Measurements from ENCODE around the gene MYO7B. TPM values are rescaled to one million over a fixed set of nuclear protein-coding genes. Genes with fewer than 3 reads are reported as not detected.
A peak's percentile ranks its signal among the peaks of the same experiment; 100 is the strongest.

MYO7B gene
- 100 to 1,000 TPM in 3 of 4 donors, 10 to 100 TPM in 1; 85.6 to 617 (median 462) TPM for polyA plus RNA-seq
- long read RNA-seq, donor 1, result 0 reads
- long read RNA-seq, donor 2, partial matches to known transcripts, result 21 of 23 reads
- long read RNA-seq, donor 2, other reads (novel, unspliced or antisense), result 0 of 23 reads
- long read RNA-seq, donor 3, partial matches to known transcripts, result 15 of 17 reads
- long read RNA-seq, donor 3, other reads (novel, unspliced or antisense), result 0 of 17 reads
- long read RNA-seq, donor 4, result 0 reads
- long read RNA-seq, donor 5, partial matches to known transcripts, result 0 of 1 reads
- long read RNA-seq, donor 5, other reads (novel, unspliced or antisense), result 0 of 1 reads
- long read RNA-seq, donor 6, partial matches to known transcripts, result 9 of 10 reads
- long read RNA-seq, donor 6, other reads (novel, unspliced or antisense), result 0 of 10 reads
- long read RNA-seq, donor 7, result 0 reads
- long read RNA-seq, donor 8, result 0 reads
- long read RNA-seq, donor 9, result 0 reads
- long read RNA-seq, donor 10, result 0 reads

- H3K27me3 ChIP-seq (ENCODE audit: control insufficient read depth in 3 of 3, insufficient read depth in 3 of 3, low read length in 3 of 3), result no peaks in the 10 kb centered on the region
- H3K27ac ChIP-seq (ENCODE audit: low read depth in 1 of 3, low read length in 2 of 3), result peak within 1 kb of the TSS; percentile 98 to 99 (median 98)
- H3K36me3 ChIP-seq (ENCODE audit: control insufficient read depth in 3 of 3, insufficient read depth in 2 of 3, low read depth in 1 of 3, low read length in 3 of 3), result peaks cover 0 to 20% (median 3%) of the 10 kb centered on the region in 3 donors
- H3K9me3 ChIP-seq (ENCODE audit: control insufficient read depth in 2 of 2, insufficient read depth in 1 of 2, low read depth in 1 of 2, low read length in 1 of 2), result peaks cover 0 to 4% of the 10 kb centered on the region in 2 donors
- DNase-seq, result peak; percentile 97 to 99
- WGBS, 3 donors, result 18 to 57% (median 34%) methylated on average over 10 to 11 of the region's 11 CpGs
- H3K4me1 ChIP-seq (ENCODE audit: control insufficient read depth in 3 of 3, insufficient read depth in 2 of 3, low read depth in 1 of 3, low read length in 2 of 3), result peaks cover 4 to 39% (median 20%) of the 10 kb centered on the region in 3 donors
- no peak for FAIRE-seq
- peak within 1 kb of the TSS in 2 of 3 donors; percentile 78 to 84 for H3K4me3 ChIP-seq (ENCODE audit: low read depth in 1 of 3, low read length in 3 of 3)
Measured at GRCh38 chr2:127535422-127535901, at the start of gene MYO7B. Gene MYO7B (plus strand): TSS chr2:127535683. CDS start chr2:127559723, 24,040 bp downstream.

- no peaks in the 10 kb centered on the region for H3K27me3 ChIP-seq (ENCODE audit: control insufficient read depth in 3 of 3, insufficient read depth in 3 of 3, low read length in 3 of 3)
- H3K9me3 ChIP-seq (ENCODE audit: control insufficient read depth in 2 of 2, insufficient read depth in 1 of 2, low read depth in 1 of 2, low read length in 1 of 2), result no peaks in the 10 kb centered on the region
- H3K4me3 ChIP-seq (ENCODE audit: low read depth in 1 of 3, low read length in 3 of 3), result no peak overlapping the region
- FAIRE-seq, result no peak
- no peak for DNase-seq
- peaks cover 0 to 5% (median 4%) of the 10 kb centered on the region in 3 donors for H3K4me1 ChIP-seq (ENCODE audit: control insufficient read depth in 3 of 3, insufficient read depth in 2 of 3, low read depth in 1 of 3, low read length in 2 of 3)
- 72 to 85% (median 72%) methylated on average over 5 of the region's 5 CpGs for WGBS, 3 donors
- peaks cover 21 to 41% (median 40%) of the 10 kb centered on the region in 3 donors for H3K36me3 ChIP-seq (ENCODE audit: control insufficient read depth in 3 of 3, insufficient read depth in 2 of 3, low read depth in 1 of 3, low read length in 3 of 3)
- no peak overlapping the region for H3K27ac ChIP-seq (ENCODE audit: low read depth in 1 of 3, low read length in 2 of 3)
Measured at GRCh38 chr2:127485694-127486071, 49.8 kb upstream of the MYO7B start.

- no peak for FAIRE-seq
- 67 to 75% (median 68%) methylated on average over 8 of the region's 8 CpGs for WGBS, 3 donors
- peaks cover 23 to 43% (median 34%) of the 10 kb centered on the region in 3 donors for H3K36me3 ChIP-seq (ENCODE audit: control insufficient read depth in 3 of 3, insufficient read depth in 2 of 3, low read depth in 1 of 3, low read length in 3 of 3)
- H3K4me3 ChIP-seq (ENCODE audit: low read depth in 1 of 3, low read length in 3 of 3), result no peak overlapping the region
- peak; percentile 11 to 40 for DNase-seq
- peaks cover 0 to 5% (median 5%) of the 10 kb centered on the region in 3 donors for H3K4me1 ChIP-seq (ENCODE audit: control insufficient read depth in 3 of 3, insufficient read depth in 2 of 3, low read depth in 1 of 3, low read length in 2 of 3)
- H3K27ac ChIP-seq (ENCODE audit: low read depth in 1 of 3, low read length in 2 of 3), result peak overlapping the region in 1 of 3 donors; percentile 12
- no peaks in the 10 kb centered on the region for H3K9me3 ChIP-seq (ENCODE audit: control insufficient read depth in 2 of 2, insufficient read depth in 1 of 2, low read depth in 1 of 2, low read length in 1 of 2)
- H3K27me3 ChIP-seq (ENCODE audit: control insufficient read depth in 3 of 3, insufficient read depth in 3 of 3, low read length in 3 of 3), result no peaks in the 10 kb centered on the region
Measured at GRCh38 chr2:127486247-127487058, 49.0 kb upstream of the MYO7B start.

- peaks cover 21 to 37% (median 34%) of the 10 kb centered on the region in 3 donors for H3K36me3 ChIP-seq (ENCODE audit: control insufficient read depth in 3 of 3, insufficient read depth in 2 of 3, low read depth in 1 of 3, low read length in 3 of 3)
- no peaks in the 10 kb centered on the region for H3K9me3 ChIP-seq (ENCODE audit: control insufficient read depth in 2 of 2, insufficient read depth in 1 of 2, low read depth in 1 of 2, low read length in 1 of 2)
- H3K4me1 ChIP-seq (ENCODE audit: control insufficient read depth in 3 of 3, insufficient read depth in 2 of 3, low read depth in 1 of 3, low read length in 2 of 3), result peaks cover 0 to 5% (median 5%) of the 10 kb centered on the region in 3 donors
- H3K27ac ChIP-seq (ENCODE audit: low read depth in 1 of 3, low read length in 2 of 3), result peak overlapping the region in 1 of 3 donors; percentile 73
- FAIRE-seq (peak; percentile 87), DNase-seq (peak; percentile 69 to 75)
- H3K27me3 ChIP-seq (ENCODE audit: control insufficient read depth in 3 of 3, insufficient read depth in 3 of 3, low read length in 3 of 3), result no peaks in the 10 kb centered on the region
- no peak overlapping the region for H3K4me3 ChIP-seq (ENCODE audit: low read depth in 1 of 3, low read length in 3 of 3)
- 38 to 74% (median 64%) methylated on average over 4 of the region's 4 CpGs for WGBS, 3 donors
Measured at GRCh38 chr2:127490283-127490682, 45.2 kb upstream of the MYO7B start.

DNA sequence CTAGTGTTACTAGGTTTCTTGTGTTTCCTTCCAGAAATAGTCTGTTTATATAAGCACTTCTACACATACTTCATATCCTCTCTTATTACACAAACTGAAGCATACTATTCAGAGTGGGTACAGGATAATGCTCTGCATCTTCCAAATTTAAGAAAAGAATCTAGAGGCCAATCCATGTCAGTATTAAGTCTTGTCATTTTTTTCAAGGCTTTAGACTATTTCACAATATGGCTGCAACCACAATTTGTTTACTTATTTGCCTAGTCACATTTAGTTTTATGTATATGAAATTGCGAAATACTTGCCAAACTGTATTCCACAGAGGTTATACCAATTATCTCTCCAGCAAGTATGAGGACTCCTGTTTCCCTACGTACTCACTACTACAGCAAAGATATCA lies 37.1 kb upstream of the MYO7B start:
- no peak overlapping the region for H3K4me3 ChIP-seq (ENCODE audit: low read depth in 1 of 3, low read length in 3 of 3)
- no peak overlapping the region for H3K27ac ChIP-seq (ENCODE audit: low read depth in 1 of 3, low read length in 2 of 3)
- H3K27me3 ChIP-seq (ENCODE audit: control insufficient read depth in 3 of 3, insufficient read depth in 3 of 3, low read length in 3 of 3), result no peaks in the 10 kb centered on the region
- DNase-seq (no peak), FAIRE-seq (no peak)
- H3K4me1 ChIP-seq (ENCODE audit: control insufficient read depth in 3 of 3, insufficient read depth in 2 of 3, low read depth in 1 of 3, low read length in 2 of 3), result no peaks in the 10 kb centered on the region
- peaks cover 9 to 23% (median 21%) of the 10 kb centered on the region in 3 donors for H3K36me3 ChIP-seq (ENCODE audit: control insufficient read depth in 3 of 3, insufficient read depth in 2 of 3, low read depth in 1 of 3, low read length in 3 of 3)
- 85 to 87% (median 87%) methylated on average over 2 of the region's 2 CpGs for WGBS, 3 donors
- H3K9me3 ChIP-seq (ENCODE audit: control insufficient read depth in 2 of 2, insufficient read depth in 1 of 2, low read depth in 1 of 2, low read length in 1 of 2), result no peaks in the 10 kb centered on the region

- H3K36me3 ChIP-seq (ENCODE audit: control insufficient read depth in 3 of 3, insufficient read depth in 2 of 3, low read depth in 1 of 3, low read length in 3 of 3), result peaks cover 14 to 25% (median 16%) of the 10 kb centered on the region in 3 donors
- no peak for FAIRE-seq
- H3K9me3 ChIP-seq (ENCODE audit: control insufficient read depth in 2 of 2, insufficient read depth in 1 of 2, low read depth in 1 of 2, low read length in 1 of 2), result no peaks in the 10 kb centered on the region
- H3K27me3 ChIP-seq (ENCODE audit: control insufficient read depth in 3 of 3, insufficient read depth in 3 of 3, low read length in 3 of 3), result no peaks in the 10 kb centered on the region
- no peak for DNase-seq
- peak overlapping the region in 1 of 3 donors; percentile 1 for H3K27ac ChIP-seq (ENCODE audit: low read depth in 1 of 3, low read length in 2 of 3)
- 95 to 97% (median 97%) methylated on average over 2 of the region's 2 CpGs for WGBS, 3 donors
- no peak overlapping the region for H3K4me3 ChIP-seq (ENCODE audit: low read depth in 1 of 3, low read length in 3 of 3)
- peaks cover 2 to 7% (median 4%) of the 10 kb centered on the region in 3 donors for H3K4me1 ChIP-seq (ENCODE audit: control insufficient read depth in 3 of 3, insufficient read depth in 2 of 3, low read depth in 1 of 3, low read length in 2 of 3)
Measured at GRCh38 chr2:127503491-127503890, 32.0 kb upstream of the MYO7B start.

DNA sequence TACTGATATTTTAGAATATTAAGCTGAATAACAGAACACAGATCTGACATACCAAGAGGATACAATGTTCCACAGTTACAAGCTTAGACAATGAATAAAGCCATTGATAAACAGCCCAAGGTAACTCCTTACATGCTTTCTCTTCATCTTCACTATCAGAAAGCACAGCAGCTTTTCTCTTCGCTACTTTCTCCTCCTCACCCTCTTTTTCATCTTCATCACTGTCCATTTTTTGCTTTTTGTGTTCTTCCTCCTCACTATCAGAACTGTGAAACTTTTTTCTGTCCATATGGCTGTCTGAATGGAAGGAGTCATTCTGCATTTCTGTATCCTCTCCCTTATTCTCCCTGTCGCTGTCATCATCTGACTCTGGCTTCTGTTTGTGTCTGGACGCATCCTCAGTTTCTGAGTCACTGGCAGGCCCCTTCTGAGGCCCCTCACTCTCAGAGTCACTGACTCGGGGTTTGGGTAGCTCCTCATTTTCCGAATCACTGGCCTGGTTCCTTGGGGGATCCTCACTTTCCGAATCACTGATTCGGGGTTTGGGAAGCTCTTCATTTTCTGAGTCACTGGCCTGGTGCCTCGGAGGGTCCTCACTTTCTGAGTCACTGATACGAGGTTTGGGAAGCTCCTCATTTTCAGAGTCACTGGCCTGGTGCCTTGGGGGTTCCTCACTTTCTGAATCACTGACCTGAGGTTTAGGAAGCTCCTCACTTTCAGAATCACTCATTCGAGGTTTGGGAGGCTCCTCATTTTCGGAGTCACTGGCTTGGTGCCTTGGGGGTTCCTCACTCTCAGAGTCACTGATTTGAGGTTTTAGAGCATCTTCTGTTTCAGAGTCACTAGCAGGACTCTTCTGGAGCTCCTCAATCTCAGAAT lies 30.7 kb upstream of the MYO7B start:
- DNase-seq, result no peak
- no peaks in the 10 kb centered on the region for H3K9me3 ChIP-seq (ENCODE audit: control insufficient read depth in 2 of 2, insufficient read depth in 1 of 2, low read depth in 1 of 2, low read length in 1 of 2)
- no peak overlapping the region for H3K4me3 ChIP-seq (ENCODE audit: low read depth in 1 of 3, low read length in 3 of 3)
- FAIRE-seq, result no peak
- 84 to 88% (median 86%) methylated on average over 11 of the region's 11 CpGs for WGBS, 3 donors
- H3K36me3 ChIP-seq (ENCODE audit: control insufficient read depth in 3 of 3, insufficient read depth in 2 of 3, low read depth in 1 of 3, low read length in 3 of 3), result peaks cover 12 to 22% (median 14%) of the 10 kb centered on the region in 3 donors
- peaks cover 2 to 13% (median 4%) of the 10 kb centered on the region in 3 donors for H3K4me1 ChIP-seq (ENCODE audit: control insufficient read depth in 3 of 3, insufficient read depth in 2 of 3, low read depth in 1 of 3, low read length in 2 of 3)
- no peak overlapping the region for H3K27ac ChIP-seq (ENCODE audit: low read depth in 1 of 3, low read length in 2 of 3)
- no peaks in the 10 kb centered on the region for H3K27me3 ChIP-seq (ENCODE audit: control insufficient read depth in 3 of 3, insufficient read depth in 3 of 3, low read length in 3 of 3)

Data from small intestine (tissue), 16 donors.